Hematopoietic multipotent progenitor cell treated with erythropoietin and hydrocortisone succinate and interleukin-3 and kit ligand, for 6 days (in vitro differentiated cells): Measurements from ENCODE around the gene DYNC1I1.

Experiments
- DNase-seq: peaks from one replicate; pipeline ENCODE4 v3.0.0-alpha.2; 2015

DYNC1I1 gene

GRCh38 chr7:95793658-95794057 is 21.3 kb downstream of the DYNC1I1 start:
- DNase-seq = no peak

DNA sequence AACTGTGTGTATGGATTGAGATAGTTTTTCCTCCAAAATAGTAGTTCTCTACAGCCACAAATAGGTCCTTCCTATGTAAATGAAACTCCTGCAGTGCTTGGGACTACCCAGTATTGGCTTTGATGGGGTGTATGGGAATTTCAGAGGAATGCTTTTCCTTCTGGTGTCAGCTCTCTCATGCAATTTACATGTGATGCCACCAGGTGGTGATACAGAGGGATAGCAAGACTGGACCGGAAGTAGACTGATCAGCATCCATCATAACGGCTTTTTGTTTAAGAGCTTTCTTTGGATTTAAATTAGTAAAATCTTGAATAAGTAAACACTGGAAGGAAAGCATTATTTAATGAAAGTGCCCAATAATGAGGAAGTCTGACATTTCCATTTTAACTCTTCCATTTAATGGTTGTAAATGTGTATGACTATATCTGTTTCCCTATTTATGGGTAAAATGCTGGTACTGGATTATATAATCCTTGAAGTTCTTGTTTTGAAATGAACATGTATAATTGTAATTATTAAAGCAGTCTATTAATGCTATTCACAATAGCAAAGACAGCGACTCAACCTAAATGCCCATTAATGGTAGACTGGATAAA is 22.7 kb downstream of the DYNC1I1 start:
- DNase-seq = peak; percentile 54

DNA sequence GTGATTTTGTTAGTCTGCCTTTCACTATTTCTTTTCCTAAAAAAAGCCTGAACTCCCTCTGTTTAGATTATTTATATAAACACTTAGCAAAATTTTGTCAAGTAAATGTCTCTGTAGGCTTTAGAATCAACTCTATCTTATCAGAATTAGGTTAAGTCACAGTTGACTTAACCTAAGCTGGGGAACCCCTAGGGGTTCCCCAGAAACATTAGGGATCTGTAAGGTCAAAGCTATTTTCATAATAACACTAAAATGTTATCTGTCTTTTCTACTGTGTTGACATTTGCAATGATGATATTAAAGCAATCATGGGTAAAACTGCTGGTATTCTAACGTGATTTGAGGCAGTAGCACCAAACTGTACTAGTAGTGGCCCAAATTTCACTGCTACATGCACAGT is 24.3 kb downstream of the DYNC1I1 start:
- DNase-seq = no peak

DNA sequence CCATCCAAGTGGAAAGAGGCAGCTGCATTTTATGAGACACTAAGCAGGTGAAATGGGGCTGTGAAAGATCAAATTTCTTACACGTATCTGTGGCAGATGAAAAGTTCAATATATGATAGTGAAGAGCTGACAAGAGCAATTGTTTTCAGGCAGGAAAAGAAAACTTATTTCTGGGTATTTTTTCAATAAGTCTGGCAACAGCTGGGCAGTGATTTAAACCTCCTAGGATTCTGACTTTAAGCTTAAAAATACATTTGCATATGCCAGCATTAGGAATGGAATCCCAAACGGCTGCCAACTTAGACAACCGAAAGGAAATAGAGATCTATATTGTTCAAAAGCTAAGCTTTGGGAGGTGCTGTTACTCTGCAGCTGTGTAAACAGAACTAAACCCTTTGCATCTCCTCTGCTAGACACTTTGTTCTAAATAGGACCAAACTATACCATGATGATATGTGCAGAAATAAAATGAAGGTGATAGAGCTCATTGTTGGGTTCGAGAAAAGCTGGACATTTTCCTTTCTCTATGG is 26.1 kb downstream of the DYNC1I1 start:
- DNase-seq = no peak

GRCh38 chr7:95800787-95801186 is 28.4 kb downstream of the DYNC1I1 start:
- DNase-seq = no peak

GRCh38 chr7:95802270-95802669 is 29.9 kb downstream of the DYNC1I1 start:
- no peak for DNase-seq

DNA sequence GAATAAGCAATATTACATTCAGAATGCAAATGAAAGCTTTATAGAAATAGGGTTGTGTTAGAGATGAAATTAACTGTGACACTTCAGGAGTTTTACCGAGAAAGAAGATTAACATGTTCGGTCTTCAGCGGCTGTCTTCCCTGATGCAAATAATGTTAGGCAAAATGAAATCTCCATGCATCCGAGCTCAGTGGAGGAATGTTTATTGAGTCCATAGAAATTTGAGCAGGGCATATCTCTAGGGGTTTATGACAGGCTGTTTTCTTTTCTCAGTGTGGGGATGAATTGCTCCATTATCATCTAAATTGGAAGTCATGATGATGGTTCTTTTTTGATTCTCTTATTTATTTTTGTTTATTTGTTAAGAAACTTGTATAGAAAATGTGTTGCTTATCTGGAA is 31.7 kb downstream of the DYNC1I1 start:
- no peak for DNase-seq

GRCh38 chr7:95805909-95806308 is 33.6 kb downstream of the DYNC1I1 start:
- DNase-seq = no peak

- DNase-seq = no peak
Observed at GRCh38 chr7:95808396-95808795, 36.0 kb downstream of the DYNC1I1 start.

DNA sequence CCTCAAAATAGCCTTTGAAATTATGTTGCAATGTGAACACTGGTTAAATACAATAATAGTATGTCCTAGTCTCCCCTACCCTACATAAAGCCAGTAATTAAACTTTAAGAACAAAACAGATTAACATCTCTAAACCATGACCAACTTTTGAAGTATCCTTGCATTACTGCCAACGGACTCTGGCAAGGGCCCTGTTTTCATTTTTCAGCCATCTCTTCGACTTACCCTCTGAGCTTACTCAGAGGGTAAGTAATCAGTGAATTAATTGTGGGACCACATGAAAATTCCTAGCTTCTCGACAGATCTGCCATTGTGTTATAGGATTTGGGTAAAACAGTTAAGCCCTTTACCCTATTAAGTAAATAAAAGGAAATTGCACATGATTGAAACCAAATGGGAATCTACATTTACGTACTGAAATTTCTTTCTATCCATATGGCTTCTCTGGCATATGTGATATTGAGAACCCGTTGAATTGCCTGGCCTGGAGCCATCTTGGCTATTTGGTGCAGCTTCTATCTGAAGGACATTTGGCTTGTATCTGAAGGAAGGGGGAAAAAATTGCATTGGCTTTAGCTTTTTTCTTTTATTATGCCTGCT is 39.6 kb downstream of the DYNC1I1 start:
- no peak for DNase-seq

DNA sequence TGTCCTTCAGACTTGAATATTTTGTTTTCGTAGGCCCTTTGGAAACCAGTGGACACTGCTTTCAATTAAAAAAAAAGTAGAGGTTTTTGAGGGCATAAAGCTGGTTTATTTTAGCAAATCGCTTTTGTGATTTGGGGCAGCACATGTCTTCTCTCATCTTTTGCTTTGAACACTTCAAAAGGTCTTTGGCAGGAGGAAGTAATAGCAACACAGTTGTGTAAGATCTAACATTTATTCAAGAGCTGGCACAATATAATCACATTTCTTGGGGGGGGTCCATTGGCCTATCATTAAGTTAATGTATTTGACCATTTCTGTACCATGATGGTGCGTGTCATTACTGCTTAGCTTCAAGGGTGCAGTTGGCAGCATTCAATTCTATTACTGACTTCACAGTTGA is 42.4 kb downstream of the DYNC1I1 start:
- DNase-seq = no peak

DNA sequence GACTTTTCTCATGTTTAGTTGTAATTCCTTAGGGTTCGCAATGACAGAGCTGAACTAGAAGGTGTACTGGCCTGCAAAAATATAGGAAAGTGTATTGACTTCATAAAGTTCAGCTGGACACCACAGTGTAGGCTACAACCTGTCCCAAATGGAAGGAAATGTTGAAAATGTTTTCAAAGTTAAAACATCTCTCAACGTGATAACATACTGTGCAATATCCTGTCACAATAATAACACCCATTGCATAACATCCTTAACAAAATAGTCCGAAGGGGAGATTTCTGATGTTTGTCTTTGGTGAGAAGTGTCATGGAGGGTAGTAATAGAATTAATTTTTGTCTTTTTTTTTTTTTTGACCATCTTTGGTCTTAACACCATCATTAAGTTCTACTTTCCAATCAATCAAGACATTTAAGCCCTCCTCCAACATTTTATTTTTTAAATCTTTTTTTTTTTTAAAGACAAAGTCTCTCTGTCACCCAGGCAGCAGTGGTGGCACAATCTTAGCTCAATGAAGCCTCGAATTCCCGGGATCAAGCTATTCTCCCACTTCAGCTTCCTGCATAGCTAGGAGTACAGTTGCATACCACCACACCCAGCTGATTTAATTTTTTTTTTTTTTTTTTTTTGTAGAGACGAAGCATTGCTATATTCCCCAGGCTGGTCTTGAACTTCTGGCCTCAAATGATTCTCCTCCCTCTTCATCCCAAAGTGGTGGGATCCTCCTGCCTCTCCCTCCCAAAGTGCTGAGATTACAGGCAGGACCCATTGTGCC is 45.7 kb downstream of the DYNC1I1 start:
- DNase-seq = peak; percentile 25

DNA sequence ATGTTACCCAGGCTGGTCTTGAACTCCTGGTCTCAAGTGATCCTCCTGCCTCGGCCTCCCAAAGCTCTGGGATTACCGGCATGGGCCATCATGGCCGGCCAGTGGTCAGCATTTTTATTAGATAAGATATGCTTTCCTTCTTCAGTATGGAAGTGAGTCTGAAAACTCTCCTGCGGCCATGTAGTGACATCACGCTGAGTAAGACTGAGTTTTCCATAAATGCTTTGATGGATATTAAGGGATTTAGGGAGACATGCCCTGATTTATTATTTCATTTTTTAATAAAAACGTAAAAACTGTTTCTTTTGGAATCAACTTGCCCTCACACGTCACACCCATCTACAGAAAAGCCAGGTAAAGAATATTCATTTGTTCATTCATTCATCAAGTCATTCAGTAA is 48.4 kb downstream of the DYNC1I1 start:
- no peak for DNase-seq

GRCh38 chr7:95822717-95823116 is 50.4 kb downstream of the DYNC1I1 start:
- DNase-seq = no peak

DNA sequence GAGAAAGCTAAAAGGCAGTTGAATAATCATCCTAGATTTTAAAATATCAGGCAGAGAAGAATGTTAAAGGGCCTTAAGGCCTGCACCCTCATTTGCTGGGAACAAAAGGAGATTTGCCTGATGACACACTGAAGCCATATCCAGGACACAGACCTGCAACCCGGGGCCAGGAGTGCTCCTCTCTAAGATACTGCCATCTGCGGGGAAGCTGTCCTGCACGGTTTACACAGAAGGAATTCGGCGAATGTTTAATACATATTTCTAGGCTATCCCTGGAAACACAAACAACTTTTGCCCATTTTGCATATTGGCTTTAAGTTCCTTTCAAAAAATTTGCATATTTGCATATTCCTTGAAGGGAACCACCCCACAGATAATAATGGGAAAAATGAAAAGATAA is 52.3 kb downstream of the DYNC1I1 start:
- no peak for DNase-seq

DNA sequence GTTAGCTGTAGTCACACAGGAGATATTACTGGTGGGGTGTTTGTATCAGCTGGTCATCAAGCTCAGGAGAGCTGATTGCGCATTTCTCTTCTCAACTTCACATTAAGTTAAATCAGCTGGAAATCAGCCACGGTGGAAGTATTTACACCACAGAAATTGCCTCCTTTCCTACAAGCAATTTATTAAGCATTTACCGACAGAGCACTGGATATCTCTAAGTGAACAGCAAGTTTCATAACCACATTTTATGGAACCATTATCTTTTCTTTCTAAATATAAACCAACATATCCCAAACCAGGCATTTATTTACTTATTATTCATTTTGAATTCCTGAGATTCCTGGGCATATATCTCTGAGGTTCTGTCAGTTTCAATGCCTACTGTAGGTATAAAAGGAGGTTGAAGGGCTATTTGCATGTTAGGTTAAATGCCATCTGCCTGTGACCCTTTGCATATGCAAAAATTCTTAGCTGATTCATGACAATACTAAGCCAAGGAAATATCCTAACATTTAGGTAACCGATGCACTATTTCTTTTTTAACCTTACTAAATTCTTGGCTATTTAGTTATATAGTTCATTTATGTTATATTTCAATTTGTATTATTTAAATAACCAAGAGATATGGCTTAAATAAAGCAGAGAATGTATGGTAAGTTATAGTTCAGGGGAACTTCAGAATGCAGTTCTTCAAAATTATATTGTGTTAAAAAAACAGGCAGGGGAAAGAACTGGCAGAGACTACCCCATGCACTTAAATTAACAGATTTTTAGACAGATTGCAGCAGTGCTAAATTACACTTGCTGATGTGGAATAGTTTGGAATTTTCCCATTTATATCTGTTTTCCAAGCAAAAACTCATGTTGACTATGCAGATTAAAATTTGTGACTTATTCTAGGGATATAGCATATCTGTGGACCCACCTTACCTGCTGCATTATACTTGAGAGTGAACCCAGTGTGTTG is 56.8 kb downstream of the DYNC1I1 start:
- no peak for DNase-seq

DNA sequence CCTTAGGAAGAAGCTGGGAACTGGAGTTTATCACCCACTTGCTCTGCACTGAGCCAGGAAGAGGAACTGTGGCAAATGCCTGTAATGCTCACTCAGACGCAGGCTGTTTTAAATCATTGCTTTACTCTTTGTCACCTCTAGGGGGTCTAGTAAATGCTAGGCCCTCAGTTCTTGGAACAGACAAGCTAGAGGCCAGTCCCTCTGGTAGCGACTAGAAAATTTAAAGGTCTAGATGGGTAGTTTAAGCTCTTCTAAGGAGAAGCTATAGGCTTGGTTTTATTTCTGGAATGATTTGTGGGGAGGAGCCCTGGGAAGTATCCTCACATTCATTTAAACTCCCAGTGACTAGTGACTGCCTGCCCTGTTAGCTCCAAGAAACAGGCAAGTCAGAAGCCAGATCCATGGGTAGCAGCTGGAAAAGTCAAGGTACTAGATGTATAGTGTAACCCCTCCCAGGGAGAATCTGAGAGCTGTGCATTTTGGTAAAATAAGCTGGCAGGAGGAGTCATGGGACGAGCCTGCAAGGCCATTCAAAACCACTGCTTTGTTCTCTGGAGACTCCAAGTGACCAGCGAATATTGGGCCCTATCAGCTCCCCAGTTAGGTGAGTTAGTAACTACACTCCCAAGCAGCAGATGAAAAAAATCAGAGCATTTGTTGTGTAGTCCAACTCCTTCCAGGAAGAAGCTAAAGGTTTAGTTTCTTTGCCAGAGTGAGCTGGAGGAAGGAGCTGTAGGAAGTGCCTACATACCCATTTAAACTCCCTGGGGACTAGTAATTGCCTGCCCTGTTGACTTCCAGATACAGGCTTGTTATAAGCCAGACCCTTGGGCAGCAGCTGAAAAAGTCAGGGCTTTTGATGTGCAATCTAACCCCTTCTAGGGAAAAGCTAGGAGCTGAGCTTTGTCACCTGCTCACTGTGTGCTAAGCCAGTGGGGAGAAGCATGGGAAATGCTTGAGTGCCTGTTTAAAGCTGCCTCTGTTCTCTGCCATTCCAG is 68.9 kb downstream of the DYNC1I1 start:
- peak; percentile 36 for DNase-seq

- peak; percentile 7 for DNase-seq
Observed at GRCh38 chr7:95843286-95843685, 70.9 kb downstream of the DYNC1I1 start.

DNA sequence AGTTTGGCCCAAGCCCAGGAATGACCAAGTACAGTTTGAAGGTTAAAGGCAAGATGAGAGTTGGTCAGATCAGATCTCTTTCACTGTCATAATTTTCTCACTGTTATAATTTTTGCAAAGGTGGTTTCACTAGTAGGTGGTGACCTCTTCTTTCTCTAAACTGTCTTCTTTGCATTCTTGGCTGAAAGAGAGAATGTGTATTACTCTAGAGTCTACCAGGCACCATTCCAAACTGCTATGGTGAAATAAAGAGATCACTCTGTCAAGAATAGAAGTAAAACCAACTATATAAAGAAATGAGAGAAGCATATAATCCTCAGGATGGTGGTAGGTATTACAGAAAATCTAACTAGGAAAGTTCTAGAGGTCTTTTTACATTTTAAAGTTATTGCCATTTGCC is 72.7 kb downstream of the DYNC1I1 start:
- DNase-seq = no peak

DNA sequence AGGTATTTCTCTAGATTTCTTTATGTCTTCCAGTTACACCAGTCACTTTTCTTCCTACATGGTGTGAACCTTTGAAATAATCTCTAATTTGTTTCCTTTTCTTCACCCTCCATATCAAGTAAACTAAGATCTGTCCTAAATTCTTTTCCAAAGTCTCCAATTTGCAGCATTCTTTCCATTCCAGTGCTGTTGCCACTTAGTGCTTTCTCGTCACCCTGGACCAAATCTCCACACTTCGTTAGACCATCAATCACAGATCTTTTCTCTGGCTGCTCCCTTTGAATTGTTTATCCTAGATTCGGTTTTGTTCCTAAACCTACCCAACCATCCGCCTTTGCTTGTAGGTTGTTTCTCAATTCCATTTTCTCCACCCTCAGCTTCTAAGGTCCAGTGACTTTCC is 74.7 kb downstream of the DYNC1I1 start:
- DNase-seq = no peak

DNA sequence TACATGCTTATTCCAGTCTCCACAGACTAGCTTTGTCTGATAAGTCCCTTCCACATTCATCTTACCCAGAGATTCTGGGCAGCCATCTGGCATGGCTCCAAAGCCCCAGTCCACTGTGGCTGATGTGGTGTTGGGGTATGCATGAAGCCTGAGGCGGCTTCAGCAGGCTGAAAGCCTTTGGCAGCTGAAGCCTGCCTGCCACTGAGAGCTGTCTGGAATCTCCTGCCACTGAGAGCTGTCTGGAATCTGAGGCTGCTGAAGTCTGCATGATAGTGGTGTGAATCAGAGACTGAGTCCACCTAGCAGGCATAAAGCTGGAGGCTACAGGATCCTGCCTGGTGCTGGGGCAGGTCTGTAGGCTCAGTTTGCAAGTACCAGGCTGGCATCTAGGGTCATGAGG is 87.1 kb downstream of the DYNC1I1 start:
- DNase-seq = no peak

DNA sequence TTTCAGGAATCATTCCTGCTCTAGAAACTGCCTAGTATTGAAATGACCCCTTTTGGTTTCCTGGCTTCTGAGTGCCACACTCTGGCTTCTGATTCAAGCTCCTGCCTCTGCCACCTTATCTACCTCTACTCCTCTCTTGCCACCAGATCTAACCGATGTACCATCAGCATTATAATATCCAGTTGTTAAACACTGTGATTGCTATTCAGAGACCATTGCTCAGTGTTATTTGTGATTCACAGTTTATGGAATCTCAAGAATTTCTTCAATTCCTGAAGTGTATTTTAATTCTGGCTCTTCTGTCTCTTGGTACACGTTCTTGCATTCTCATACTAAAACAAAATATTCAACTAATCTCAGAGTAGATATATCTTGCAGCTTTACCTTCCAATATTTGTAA is 88.7 kb downstream of the DYNC1I1 start:
- no peak for DNase-seq
